Measurements from ENCODE around the gene ADRM1.

DNA sequence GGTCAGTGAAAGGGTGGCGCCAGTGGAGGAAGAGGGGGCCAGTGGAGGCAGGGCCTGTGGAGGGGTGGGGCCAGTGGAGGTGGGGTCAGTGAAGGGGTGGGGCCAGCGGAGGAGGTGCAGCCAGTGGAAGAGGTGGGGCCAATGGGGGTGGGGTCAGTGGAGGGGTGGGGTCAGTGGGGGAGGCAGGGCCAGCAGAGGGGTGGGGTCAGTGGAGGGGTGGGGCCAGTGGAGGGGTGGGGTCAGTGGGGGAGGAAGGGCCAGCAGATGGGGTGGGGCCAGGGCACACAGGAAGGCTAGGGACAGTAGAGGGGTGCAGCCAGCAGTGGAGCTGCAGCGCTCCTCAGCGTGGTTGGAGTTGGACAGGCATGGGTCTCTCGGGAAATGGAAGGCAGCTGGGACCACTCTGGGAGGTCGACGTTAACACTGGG is 18.7 kb downstream of the ADRM1 start:
- TF ChIP-seq, protein P1, sequence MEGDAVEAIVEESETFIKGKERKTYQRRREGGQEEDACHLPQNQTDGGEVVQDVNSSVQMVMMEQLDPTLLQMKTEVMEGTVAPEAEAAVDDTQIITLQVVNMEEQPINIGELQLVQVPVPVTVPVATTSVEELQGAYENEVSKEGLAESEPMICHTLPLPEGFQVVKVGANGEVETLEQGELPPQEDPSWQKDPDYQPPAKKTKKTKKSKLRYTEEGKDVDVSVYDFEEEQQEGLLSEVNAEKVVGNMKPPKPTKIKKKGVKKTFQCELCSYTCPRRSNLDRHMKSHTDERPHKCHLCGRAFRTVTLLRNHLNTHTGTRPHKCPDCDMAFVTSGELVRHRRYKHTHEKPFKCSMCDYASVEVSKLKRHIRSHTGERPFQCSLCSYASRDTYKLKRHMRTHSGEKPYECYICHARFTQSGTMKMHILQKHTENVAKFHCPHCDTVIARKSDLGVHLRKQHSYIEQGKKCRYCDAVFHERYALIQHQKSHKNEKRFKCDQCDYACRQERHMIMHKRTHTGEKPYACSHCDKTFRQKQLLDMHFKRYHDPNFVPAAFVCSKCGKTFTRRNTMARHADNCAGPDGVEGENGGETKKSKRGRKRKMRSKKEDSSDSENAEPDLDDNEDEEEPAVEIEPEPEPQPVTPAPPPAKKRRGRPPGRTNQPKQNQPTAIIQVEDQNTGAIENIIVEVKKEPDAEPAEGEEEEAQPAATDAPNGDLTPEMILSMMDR (IDR thresholded peaks at IDR 0.05) = no peak
- TF ChIP-seq POLR2AphosphoS5 (IDR thresholded peaks at IDR 0.05) (no peak), EP300 (IDR thresholded peaks at IDR 0.05; ENCODE audit: low read depth) (no peak), POLR2A (IDR thresholded peaks at IDR 0.05) (no peak)

All from transverse colon (tissue), 4 donors.